Activated gamma-delta T cell (primary cell): ENCODE measurements around the gene ZNF18.

Experiments used
- DNase-seq: peaks from one replicate; lab custom pipeline; 2025; lab: John Stamatoyannopoulos, UW
- total RNA-seq, 2 donors: gene quantifications; one replicate each; lab custom pipeline; 2026; lab: John Stamatoyannopoulos, UW

ZNF18 gene, protein sequence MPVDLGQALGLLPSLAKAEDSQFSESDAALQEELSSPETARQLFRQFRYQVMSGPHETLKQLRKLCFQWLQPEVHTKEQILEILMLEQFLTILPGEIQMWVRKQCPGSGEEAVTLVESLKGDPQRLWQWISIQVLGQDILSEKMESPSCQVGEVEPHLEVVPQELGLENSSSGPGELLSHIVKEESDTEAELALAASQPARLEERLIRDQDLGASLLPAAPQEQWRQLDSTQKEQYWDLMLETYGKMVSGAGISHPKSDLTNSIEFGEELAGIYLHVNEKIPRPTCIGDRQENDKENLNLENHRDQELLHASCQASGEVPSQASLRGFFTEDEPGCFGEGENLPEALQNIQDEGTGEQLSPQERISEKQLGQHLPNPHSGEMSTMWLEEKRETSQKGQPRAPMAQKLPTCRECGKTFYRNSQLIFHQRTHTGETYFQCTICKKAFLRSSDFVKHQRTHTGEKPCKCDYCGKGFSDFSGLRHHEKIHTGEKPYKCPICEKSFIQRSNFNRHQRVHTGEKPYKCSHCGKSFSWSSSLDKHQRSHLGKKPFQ
- total RNA-seq = 27.9 to 31.4 reads per million in 2 donors

DNA sequence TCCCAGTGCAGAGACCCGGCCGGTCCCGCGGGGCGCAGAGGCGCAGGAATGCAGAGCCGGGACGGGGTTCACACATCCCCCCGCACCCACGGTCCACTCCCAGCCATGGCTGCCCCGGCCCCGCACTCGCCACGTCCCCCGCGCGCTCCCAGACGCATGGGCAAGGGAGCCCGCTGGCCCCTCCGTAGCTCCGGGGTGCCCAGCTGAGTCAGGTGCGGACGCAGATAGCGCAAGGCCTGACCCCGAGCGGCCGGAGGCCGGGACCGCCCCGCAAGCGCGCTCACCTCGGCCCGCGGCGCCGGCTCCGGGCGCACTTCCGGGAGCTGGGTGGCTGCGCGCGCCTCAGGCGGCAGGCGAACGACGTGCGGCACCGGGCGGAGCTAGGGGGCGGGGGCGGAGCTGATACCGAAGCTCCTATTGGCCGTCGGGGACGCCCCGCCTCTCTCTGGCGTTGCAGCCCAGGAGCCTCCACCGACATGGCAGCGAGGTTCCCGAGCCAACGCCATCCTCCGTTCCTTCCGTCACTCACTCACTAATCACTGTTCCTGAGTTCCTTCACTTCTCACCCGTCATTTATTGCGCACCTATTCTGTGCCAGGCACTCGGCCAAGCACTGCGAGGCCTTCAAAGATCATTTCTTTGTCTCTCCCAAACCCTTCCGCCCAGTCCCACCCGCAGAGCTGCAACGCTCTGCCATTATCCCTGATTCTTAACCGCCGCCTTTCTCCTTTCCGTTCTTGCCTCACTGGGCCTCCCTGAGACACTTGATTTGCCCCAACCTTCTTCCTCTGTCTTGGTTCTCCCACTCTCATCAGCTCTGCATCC lies at the start of gene ZNF18:
Gene ZNF18 (minus strand): TSS at position 329 of the 825 bp plus-strand sequence. CDS start 4,646 bp downstream, outside the sequence.
- peak; percentile 93 for DNase-seq

DNA sequence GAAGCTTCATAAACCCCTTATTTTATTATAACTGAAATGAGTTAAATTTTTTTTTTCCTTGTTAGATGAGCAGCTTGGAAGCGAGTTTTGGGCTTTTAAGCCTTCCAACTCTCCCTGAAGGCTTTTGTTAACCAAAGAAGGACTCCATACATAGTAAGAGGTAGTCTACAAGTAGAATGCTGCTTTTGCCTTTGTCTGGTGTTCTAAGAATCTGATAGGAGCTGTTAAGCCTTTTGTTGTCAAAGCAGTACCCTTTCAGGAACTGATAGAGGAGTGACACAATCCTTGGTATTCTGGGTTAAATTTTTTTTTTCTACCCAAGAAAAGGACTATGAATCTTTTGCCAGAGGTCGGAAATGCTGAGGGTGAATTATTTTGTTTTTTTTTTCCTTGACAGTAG lies 49.5 kb upstream of the ZNF18 start:
- no peak for DNase-seq

DNA sequence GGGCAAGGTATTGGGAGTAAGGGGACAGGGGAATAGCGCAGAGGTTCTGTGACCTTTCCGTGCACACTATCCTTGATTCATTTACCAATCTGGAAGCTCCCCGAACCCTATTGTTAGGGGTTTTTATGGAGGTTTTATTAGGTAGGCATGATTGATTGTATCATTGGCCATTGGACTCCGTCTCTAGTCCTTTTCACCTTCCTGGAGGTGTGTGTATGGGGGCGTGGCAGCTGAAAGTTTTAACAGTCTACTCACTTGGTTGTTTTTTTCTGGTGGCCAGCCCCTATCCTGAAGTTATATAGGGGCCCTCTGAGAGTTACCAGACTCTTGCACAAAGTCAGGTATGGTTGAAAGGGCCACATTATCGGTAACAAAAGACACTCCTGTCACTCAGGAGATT lies 46.4 kb upstream of the ZNF18 start:
- no peak for DNase-seq

DNA sequence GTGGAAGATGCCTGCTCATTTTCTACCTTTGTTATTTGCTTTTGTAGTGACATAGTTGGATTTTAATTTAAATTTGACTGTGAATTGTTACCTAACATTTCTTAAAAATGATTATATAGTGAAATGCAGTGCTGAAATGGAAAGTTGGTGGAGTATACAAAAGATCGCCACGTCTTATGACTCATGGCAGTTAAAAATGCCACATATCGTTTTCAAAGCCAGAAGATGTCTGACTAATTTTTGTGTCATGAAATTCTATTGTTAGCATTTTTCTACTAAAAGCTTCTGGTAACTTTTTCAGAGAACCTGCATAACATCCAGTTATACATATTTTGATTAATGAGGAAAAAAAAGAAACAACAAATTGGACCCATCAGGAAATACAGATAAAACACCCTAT lies 44.0 kb upstream of the ZNF18 start:
- DNase-seq = no peak

DNA sequence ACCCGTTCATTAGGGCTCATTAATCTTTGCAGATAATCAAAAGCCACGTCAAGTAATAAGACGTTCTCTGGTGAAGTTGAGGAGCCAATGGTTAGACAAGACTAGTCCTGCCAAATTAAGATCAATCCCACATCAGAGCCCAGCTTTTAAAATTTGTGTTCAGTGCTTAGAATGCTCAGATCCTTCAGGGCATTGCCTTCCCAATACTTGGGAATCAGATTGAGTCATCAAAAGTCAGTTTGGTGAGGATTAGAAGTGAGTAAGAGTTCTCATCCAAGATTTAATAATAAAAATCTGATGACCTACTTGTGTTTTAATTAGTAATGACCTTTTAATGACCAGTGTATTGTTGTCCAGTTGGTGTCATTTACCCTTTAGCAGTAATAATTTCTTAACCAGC lies 43.2 kb upstream of the ZNF18 start:
- no peak for DNase-seq

DNA sequence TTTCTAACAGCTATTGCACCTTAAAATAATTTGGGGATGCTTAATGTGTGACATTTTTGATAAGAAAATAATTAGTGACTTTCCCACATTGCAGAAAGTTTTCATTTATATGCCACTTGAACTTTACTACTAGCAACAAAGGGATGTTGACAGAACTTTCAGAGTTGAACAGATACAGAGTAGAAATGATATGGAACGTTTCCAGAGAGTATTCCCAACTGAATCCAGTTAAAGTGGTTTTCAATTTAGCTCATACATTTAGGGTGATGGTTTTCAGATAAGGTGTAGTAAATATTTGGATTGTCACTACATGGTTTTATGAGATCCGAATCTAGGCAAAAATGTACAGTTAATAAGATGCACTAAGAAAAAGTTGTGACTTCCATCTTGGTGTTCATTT lies 40.7 kb upstream of the ZNF18 start:
- DNase-seq = no peak

DNA sequence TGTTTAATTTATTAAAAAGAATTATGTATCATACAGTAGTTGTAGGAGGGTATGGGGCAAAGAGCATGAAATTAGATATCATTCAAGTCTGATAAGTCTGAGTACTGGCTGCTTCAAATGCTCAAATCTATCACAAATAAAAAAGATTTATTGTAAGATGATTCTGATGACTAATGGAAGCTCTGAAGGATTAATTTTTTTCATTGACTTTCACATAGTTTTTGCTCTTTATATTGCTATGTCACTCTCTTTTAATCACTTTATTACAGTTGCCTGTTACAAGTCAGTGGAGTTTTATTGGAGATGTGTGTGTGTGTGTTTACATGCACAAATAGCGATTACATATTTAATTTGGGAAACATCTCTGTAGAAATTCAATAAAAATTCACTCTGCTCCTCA lies 38.4 kb upstream of the ZNF18 start:
- DNase-seq = no peak

DNA sequence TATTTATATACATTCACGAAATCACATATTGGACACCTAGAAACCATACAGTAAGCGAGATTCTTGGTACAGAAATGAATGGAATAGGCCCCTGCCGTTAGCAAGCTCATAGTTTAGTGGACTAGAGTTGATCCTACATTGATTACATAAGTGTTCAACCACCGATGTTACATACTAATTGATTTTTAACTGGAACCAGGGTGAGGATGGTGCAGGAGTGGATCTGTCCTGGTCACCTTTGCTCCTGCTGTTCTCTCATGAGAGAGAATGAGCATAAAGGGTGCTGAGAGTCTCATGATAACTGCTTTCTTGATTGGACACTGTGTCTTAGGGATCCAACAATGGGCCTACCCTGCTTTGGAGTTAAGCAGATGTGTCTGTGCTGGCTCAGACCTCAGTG lies 37.3 kb upstream of the ZNF18 start:
- no peak for DNase-seq

DNA sequence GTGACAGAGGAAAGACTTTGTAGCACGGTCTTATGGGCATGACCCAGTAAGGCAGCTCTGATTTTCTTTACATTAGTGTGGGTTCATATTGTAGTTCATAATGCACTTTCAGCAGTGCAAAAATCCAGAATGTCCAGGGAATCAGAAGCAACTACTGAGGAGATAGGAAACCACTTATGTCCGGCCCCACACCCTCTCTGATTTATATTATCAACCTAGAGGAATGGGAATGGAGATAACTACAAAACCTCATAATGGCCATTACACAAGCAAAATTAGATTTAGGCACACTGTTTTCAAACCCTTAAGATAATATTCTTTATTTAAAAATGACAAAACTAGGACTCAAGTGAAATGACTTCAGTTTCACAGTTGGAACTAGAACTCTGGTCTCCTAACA lies 31.3 kb upstream of the ZNF18 start:
- no peak for DNase-seq

DNA sequence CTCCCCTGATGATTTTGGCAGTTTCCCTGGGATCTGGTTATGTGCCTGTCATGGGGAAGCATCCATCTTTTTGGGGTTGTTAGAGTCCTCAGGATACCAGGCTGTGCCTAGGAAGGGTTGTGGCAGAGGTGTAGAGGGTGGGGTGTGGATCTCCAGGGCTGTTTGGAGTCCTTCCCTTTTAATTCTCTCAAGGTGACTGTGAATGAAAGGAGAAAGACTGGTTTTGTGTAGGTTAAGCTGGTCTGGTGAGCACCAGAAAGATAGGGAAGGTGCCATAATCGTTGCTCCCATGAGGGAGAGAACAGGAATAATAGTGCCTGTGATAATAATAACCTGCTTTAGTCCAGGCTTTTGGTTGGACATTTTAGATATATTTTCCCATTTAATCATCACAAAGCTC lies 30.4 kb upstream of the ZNF18 start:
- DNase-seq = no peak

DNA sequence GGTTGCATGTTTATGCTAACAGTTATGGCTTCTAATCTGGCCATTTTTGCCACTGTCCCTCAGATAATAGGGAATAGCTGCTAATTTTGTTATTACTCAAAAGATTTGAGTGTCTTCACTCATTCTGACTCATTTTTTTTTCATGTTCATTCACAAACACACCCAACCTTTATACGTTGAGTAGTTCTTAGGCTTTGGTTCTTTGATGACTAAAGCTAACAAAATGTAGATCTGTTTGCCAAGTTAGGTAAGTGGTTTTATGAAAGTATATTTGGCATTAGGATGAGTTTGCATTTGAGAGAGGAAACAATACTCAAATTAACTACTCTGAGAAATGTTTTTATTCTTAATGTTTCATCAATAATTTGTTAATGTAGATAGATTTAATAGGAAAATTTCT lies 27.1 kb upstream of the ZNF18 start:
- no peak for DNase-seq

DNA sequence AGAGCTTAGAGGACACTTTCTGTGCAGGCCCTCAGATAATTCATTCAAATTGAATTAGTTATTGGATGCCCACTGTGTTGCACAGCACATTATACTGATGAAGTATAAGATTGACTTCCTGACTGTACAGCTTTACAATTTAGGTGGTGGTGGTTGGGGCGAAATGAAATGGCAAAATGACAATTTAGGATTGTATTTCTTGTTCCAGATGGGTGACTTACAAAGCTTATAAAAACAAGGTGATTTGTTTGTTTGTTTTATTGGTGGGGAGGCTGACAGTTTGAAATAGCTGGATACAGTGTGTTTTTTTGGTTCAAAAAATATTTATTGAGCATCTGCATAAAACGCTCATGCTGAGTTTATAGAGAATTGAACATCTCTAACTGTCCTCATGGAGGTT lies 25.0 kb upstream of the ZNF18 start:
- DNase-seq = no peak

DNA sequence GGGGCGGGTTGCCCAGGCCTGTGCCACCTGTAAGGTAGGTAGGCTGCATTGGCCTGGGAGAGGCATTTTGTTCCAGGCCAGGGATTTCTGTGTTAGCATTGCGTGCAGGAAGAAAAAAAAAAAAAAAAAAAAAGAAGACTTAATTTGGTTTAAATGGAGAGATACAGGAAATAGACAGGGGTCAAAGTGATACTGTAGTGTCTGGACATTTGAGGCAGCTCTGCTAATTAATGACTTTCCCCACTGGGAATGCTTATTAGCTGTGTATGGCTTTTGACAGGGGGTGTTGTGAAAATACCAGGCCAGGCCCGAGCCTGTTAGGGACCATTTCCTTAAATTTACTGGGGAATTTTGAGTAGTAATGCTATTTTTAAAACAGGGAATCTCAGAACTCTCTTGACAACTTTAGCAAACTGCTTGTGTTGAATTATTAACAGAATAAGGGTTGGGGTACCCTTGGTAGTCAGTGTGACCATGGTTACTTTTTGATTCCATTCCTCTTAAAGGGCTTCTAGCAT lies 24.4 kb upstream of the ZNF18 start:
- no peak for DNase-seq

DNA sequence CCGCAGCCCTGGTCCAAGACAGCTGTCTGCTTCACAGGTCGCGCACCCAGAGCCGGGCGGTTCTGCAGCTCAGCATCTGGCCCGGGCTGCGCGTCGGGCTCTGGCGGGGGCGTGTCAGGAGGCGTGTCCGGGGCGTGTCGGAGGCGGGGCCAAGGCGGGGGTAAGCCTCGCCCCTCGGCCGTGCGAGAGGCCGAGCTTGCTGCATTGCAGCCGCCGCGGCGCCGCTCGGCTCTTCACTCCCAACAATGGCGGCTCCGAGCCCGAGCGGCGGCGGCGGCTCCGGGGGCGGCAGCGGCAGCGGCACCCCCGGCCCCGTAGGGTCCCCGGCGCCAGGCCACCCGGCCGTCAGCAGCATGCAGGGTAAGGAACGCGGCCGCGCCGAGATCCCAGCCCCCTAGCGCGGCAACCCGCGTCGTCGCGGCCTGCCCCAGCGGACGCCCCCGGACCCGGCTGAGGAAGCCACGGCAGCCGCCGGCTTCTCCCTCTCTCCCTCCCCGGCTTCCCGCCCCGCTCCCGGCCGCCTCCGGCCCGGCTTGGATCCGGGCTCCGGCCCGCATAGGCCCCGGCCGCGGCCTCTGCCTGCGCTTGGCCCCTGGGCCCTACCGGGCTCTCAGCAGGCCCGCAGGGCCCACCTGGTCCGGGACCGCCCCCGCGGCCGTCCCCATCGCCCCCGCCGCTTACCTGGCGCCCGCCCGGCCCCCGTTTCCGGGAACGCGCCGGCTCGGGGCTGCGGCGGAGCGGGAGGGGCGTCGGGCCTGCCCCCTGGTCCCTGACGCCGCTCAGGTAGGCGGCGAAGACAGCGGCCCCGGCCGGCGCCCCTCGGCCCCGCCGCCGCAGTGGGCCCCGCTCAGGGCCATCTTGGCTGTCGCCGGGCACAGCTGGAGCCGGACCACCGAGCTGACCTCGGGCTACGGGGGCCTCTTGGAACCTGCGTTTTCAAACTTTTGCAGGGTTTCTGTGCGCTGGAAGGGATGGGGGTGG lies 23.7 kb upstream of the ZNF18 start, which contains the start of gene MAP2K4:
Gene MAP2K4 (plus strand): TSS at position 236 of the 981 bp plus-strand sequence. CDS start 10 bp downstream, at position 246.
- DNase-seq = peak; percentile 87

DNA sequence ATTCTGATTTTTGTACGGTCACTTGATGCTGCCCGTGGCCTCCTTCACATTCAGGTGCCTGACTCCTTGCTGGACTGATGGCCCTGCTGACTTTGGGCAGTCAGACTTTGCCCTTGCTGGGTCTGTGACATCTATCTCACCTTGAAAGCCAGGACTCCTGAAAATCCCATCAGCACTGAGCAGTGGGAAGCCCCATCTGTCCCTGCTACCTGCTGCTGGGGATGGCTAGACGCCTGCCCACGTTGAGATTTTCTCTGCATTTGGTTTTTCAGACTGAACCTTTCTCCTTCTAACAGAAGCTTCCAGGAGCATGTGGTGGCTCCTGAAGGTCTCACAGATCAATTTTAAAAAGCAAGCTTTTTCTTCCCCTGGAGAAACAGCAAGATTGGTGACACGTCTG lies 10.2 kb upstream of the ZNF18 start:
- DNase-seq = no peak

DNA sequence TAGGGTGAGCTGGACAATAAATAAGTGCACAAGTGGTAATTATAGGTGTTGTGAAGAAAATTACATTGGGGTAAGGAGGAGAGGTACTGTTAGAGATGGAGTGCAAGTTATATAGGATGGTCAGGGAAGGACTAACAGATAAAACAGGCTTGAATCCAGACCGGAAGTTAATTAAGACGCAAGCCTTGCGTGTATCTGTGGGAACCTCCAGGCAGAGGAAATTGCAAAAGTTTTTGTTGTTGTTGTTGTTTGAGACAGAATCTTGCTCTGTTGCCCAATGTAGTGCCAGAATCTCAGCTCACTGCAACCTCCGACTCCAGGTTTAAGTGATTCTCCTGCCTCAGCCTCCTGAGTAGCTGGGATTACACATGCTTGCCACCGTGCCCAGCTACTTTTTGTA lies 2.4 kb upstream of the ZNF18 start:
- DNase-seq = no peak

DNA sequence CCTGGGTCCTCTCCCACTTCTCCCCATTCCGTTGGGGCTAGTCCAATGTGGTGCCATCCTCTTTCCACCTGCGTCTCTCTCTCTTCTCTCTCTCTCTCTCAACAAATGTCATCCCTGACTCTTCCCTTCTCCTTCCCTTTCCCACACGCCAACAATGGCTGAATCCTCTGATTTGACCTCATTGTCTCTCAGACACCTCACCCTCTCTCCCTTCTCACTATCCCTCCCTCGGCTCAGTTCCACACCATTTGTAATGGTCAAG lies 628 bp upstream of the ZNF18 start:
- DNase-seq = no peak

DNA sequence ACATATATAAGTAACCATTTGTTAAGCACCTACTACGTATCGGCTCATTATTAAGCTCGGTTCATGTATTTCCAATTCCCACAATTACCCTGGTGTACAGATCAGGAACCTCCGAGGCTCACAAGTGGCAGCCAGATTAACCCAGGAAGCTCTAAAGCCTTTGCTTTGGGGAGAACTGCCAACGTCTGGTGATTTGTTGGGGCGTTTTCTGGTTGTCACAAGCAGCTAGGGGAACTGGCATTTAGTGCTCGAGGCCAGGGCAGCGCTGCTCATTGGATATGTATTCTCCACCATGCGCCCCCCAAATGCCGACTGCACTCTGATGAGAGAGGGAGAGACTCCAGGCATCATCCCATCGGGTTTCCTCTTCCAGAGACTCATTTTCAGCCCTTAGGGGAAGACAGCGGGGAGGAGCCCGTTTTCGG lies 541 bp downstream of the ZNF18 start:
- DNase-seq = no peak

DNA sequence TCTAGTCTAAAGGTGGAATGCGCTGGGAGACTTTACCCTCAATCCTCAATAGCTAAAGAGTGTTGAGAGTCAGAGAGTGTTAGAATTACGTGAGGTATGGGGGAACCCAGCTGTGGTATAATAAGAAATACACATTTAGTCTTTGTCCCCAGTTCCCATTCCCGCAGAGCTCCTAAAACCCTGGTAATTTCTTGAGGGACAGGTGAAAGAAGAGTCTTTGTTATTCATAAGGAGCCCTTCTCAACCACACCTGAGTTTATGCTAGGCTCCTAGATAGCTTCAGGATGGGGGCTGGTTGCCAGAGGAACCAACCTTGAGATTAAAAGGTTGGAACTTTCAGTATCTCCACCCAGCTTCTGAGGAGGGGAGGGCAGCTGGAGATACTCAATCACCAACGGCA lies 5.8 kb downstream of the ZNF18 start:
- no peak for DNase-seq

DNA sequence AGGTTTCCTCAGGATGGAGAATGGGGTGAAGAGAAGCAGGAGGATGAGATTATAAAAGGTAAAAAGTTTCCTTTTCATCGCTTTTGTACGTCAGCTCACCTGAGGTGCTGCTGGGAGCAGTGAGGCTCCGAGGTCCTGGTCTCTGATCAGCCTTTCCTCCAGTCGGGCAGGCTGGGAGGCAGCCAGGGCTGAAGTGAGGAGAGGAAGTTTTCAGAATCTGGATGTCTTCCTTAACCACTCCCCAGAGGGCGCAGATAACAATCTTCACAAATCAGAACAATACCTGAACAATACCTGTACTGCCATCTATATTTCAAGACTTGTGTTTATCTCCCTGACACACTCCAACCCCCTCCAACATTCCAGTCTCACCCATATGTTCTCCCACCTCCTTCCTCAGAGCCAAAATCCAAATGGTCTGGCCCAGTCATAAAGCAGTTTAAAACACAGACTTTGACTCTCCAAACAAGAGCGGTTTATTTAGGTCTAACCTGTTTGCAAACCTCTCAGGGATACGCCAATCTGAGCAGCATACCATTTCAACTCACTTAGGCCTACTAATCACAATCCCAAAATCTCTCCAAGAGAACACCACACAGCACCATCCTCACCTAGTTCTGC lies 6.8 kb downstream of the ZNF18 start:
- DNase-seq = no peak

DNA sequence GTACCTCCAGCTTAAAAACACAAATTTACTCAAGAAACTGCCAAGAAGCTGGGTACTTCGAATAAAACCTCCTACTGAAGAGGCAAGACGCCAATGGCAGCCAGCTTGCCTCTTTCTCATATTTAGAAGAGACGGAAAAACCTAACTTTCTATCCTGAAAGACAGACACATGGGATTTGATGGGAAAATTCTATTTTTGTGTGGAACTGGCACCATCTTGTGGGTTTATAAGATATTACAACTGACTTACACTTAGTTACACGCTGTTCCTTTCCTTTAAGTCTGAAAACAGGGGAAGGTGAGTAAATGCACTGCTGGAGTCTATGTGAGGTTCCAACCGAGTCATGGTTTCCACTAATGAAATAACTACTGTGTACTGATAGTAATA lies 10.3 kb downstream of the ZNF18 start:
- DNase-seq = no peak
